Fibroblast of skin of back (primary cell): ENCODE data around the gene ZNF536.

Experiments used
- DNase-seq: peaks from one replicate; pipeline ENCODE4 v3.0.0-alpha.2; 2013

Gene ZNF536

DNA sequence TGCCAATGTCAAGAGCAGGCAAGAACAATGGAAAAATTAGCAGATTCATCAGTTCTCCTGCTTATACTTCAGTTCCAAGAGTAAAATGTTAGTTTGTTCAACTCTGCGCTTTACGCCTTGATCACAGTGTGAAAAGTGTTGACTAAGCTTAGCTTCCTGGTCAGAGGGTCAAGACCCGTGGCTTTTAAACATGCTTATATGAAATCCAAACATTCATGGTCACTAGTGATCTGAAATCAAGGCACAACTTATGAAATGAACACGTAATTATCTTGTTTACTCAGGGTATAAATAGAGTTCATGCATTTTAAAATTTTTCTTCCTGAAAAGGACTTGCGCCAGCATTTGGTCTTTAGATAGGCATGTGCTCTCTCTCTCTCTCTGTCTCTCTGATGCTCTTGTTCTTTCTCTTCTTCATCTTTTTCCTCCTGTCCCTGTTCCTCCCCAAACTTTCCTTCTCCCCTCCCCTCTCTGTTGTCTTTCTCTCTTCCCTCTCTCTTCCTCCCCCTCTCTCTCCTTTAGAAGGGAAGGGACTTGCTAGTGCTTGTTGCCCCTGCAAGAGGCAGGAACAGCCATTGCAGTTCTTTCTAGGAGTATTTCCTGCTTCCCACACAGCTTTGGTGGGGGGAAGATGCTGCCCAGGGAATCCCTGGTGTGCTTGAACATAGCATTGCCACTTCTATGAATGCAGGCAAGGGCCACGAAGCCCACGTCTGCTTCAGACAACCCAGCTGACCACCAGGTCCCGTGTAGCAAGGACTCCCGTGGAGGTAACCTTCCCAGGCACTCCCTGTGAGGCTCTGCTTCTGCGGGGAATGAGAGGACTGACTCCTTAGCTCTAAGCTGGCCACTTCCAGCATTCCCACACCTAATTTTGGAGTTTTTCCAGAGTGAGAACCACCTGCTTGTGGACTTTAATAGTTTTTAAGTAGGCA is 7.1 kb upstream of the ZNF536 start:
- DNase-seq = no peak

DNA sequence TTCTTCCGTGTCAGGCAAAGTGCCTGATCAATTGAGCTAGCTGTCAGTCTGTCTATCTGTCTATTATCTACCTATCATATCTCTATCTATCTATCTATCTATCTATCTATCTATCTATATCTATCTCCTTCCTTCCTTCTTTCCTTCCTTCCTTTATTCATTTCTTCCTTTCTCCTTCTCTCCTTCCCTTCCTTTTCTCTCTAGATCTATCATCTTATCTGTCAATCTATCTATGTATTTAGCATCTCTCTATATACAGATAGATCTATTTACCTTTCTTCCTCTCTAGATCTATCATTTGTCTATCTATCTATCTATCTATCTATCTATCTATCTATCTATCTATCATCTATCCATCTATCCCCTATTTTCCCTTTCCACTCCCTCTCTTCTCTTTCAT is 5.9 kb upstream of the ZNF536 start:
- DNase-seq = no peak

DNA sequence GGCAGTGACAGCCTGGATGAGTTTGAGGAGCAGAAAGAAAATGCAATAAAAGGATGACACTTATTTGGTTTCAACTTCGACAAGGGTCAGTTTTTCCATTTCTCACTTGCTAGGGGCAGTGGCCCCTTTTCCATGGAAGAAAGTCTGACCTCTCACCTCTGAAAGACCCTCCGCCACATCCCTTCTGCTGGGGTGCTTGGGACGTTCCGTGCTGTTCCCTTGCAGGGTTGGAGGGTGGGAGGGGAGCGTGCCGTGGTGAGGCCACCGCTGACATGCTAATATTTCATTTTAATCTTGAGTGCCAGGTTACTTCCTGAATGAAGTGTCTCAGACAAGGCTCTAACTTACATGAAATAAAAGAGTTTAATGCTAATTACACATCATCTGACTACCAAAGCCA is 5.2 kb upstream of the ZNF536 start:
- no peak for DNase-seq

- DNase-seq = no peak
Measured at GRCh38 chr19:30367421-30367820, 4.8 kb upstream of the ZNF536 start.

DNA sequence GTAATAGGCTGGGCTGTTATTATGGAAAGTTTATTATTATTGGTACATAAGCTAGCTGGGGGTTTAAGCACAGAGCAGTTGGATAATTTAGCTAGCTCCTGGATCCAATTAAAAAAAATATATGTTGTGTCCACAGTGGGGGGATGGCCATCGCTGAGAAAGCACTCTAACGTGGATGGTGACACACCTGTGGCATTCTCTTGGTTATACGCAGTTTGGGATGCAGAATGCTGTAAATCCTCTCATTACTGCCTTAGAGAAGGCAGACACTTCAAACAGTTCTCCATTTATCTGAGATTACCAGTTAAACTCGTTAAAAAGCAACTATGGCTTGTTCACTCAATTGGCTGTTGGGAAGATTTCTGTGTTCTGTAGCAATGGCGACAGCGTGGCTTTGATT is 2.4 kb upstream of the ZNF536 start:
- no peak for DNase-seq

DNA sequence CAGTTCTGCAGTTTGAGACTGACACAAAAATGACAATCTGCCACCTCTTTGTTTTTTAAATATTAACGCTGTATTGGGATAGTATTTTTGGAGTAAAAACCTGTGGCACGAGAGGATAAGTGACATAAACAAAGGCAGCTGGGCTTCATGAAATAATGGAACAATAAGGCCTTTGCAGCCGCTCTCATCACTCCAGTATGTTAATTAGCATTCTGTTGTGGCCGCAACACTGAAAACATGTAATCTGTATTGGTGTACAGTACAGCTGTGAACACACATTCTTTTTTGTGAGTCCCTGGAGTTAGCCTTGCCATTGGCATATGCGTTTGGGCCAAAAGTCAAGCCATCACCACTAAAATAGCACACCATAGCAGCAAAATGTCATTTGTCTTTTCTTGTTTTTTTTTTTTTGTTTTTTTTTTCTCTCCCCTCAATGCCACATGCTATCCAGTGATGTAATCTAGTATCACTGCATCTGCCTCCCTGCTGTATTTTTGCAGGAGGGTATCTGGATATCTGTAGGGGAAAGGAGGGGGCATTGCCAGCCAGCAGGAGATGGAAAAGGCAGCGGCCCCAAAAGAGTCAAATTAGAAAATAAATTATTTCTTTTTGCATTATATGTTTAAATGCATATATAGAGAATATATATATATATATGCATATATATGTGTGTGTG is 885 bp upstream of the ZNF536 start:
- DNase-seq = no peak

DNA sequence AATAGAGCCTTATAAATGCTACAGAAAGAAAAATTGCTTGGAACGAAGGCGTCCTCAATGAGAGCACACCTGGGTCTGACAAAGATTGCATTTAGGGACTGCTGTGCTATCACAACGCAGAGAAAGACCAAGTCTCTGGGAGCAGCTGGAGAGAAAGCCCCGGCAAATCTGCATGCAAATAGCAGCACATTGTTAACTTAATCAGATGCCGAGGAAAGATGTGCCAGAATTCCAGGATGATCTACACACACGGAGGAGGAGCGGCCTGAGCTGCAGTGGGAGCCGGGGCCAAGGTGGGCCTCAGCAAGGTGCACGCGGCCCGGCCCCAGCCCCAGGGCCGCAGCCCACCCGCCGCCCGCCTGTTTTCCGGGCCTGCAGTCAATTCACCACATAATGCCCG is 1.4 kb downstream of the ZNF536 start:
- no peak for DNase-seq

DNA sequence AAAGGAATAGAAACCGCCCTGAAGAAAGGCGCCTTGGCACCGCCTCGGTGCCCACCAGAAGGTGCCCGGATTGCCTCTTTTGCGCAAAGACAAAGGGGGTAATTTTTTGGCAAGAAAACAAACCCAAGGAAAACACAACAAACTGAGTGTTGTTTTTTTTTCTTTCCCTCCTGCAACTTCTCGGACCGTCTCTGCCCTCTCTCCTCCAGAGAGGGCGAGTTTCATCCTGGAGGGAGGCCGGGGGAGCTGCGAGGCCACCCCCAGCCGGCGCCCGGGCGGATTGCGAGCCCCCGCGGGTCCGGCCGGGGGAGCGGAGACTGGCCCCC is 2.3 kb downstream of the ZNF536 start:
- no peak for DNase-seq

DNA sequence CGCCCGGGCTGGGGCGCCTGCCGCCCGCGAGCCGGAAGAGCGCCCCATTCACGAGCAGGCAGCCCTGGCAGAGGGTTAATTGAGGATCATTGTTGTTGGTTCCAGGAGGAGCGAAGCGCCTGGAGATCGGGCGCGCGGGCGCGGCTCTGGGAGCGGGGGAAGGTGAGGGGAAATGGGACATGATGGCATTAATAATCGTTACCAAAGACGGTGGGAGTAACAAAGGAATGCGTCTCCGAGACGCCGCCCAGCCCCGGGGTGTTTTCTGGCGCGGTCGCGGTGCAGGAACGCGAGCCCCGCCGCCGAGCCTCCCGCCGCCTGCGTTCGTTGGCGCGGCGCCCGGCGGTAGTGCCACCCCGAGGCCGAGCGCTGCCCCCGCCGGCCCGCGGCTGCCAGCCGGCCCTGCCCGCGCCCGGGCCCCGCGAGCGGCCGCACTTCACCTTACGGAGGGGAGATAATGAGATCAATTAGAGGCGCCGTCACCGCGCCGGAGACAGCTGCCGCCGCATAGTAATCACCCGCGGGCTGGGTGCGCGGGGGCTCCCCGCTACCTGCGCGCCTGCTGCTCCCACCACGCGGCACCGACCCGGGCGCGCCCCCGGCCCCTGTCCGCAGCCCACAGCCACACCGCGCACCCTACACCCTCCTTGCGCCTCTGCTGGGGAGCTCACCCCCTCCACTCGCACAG is 2.8 kb downstream of the ZNF536 start:
- no peak for DNase-seq

DNA sequence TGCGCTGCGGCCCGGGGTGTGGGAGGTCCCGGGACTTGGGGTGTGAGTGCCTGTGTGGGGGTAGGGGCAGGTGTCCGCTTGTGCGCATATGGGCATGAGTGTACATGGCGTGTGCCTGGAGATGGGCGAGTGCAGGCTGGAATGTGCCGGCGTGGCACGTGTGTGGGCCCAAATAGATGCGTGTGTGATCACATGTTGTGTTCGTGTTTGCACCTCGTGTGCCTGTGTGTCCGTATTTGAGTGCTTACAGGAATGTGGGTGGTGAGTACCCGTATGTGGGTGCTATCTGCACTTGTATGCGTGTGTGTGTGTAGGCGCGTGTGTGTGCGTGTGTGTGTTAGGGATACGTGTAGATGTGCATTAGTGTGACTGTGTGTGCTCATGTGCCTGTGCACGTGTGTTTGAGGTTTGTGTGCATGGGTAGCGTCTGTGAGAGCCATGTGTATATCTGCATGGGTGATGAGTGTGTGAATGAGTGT is 3.4 kb downstream of the ZNF536 start:
- no peak for DNase-seq

- DNase-seq = no peak
Measured at GRCh38 chr19:30376272-30376671, 4.1 kb downstream of the ZNF536 start.

DNA sequence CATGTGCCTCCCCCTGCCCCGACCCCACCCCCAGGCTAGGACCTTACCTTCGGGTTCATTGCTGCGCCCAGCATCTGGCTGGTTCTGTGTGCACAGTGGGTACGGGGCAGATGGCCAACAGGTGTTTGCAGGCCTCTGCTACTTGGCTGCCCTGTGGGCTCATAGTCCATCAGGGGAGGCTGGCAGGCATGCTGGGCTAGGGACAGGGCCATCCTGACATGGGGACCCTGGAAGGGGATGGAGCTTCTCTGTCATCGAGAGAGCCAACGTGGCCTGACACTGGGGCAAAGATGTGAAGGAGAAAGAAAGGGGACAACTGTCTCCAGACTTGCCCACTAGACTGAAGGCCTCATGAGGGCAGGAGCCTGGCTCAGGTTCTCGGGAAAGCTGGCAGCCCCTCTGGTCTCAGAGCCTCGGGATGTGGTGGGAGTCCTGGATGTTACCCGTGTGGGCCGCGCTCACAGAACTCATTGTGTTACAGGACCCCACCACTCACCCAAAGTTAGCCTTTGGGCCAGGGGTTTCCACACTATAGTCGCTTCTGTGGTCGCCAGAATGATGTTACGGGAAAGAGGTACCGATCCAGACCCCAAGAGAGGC is 4.7 kb downstream of the ZNF536 start:
- no peak for DNase-seq

- no peak for DNase-seq
Measured at GRCh38 chr19:30378701-30379100, 6.5 kb downstream of the ZNF536 start.

DNA sequence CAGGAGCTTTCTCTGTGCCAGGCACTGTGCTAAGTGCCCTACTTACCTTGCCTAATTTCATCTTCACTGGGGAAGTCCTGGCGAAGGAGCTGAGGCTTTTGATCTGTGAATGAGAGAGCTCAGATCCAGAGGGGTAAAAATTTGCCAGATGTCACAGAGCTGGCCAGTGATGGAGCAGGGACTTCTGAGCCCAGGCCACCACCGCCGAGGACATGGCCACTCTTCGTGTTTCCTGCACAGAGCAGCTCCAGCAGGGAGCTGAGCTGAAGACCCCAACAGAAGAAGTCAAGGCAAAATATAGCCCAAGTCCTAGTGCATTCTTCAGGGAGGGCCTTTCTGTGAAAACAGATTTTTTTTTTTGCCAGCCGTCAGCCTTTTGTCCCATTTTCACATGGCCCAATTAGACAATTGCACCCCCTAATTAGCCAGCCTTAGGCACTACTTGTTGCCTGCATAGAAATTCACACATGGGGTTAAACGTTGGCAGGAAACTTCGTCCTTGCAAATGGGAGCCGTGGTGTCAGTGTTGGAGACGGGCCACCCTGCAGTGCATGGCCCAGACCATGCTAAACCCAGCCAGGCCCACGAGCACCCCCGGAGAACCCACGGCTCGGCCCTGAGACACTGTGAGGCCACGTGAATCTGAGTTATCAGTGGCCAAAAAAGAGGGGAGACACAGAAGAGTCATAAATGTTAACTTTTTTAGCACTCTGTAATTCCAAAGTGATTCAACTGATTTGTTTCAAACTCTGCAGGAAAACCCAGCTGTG is 7.8 kb downstream of the ZNF536 start:
- no peak for DNase-seq

DNA sequence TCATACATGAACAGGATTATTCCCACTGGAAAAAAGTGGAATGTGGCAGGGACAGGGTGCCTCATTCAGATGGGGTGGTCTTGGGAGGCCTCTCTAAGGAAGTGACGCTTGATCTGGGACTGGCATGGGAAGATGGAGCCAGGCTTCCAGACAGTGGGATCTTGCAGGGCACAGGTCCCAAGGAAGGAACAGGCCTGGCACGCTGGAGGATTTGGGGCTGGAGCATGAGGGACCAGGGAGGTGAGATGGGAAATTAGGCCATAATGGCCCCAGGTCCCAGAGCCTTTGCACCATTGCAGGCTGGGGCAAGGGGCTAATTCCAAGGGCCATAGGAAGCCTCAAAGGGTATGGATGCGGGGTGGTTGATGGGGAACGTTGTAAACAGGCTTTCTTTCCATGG is 9.2 kb downstream of the ZNF536 start:
- no peak for DNase-seq

DNA sequence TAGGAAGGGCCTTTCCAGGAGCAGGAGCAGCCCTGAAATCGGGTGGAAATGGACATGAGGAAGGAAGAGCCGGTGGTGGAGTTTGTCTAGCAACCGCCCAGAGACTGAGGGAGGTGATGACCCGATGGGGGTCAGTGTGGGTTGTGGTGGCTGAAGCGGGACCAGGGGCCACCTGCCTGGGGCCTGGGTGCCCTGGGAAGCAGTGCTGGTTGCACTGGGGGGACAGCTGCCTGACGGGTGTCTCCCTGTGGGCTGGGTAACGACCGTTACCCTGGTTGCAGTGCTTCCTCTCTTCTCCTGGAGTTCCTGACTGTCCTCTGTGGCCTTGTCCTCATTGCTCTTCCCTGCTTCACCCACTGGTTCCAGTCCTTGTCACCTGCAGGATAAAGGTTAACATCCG is 13.0 kb downstream of the ZNF536 start:
- DNase-seq = no peak

DNA sequence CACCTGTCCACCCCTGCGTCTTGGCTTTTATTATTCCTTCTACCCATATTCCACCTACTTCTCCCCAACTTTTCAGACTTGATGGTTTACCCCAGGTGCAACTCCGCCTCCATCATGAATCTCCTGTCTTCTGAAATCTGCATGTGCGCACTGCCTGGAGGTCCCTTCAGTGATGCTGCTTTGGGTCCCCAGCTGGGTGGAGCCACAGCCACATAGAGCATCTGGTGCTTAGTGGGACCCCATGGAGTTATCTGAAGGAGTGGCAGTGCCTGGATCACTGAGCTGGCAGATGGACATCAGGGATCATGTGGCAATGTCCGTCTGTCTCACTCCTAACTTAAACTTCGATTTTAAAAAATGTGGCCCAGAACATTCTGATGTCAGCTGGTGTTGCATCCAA is 13.5 kb downstream of the ZNF536 start:
- no peak for DNase-seq

GRCh38 chr19:30386551-30387143 is 14.5 kb downstream of the ZNF536 start:
- no peak for DNase-seq

DNA sequence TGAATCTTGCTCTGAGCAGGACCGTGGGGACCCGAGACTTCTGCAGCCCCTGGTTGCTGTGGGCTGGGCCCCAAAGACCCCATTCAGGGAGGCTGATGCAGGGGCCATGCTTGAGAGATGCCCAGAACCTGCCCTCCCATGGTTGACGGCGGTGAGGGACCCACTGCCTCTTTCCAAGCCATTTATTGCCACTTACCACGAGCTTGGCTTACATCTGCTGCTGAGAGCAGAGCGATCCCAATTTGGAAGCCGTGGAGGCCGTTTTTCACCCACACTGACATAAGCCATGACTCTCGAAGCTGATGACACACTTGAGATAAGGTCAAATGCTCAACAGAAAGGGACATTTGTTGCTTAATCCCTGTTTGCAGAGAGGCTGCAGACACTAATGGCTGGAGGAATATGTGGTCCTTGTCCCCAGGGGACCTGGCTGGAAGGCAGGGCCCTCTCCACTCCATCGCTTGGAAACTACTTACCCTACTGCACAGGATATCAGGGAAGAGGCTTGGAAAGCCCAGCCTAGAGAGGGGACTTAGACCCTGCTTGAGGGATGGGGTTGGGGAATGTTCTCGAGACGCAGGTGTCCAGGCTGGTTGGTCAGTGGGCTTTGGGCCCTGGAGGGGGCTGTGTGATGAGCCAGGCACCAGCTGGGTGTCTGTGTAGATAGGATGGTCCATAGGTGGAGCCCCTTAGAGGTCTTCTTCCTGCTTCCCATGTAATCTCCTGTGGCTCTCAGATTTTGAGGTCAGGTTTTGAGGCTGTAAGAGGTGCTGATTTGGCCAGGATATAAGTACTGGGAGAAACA is 15.3 kb downstream of the ZNF536 start:
- no peak for DNase-seq

DNA sequence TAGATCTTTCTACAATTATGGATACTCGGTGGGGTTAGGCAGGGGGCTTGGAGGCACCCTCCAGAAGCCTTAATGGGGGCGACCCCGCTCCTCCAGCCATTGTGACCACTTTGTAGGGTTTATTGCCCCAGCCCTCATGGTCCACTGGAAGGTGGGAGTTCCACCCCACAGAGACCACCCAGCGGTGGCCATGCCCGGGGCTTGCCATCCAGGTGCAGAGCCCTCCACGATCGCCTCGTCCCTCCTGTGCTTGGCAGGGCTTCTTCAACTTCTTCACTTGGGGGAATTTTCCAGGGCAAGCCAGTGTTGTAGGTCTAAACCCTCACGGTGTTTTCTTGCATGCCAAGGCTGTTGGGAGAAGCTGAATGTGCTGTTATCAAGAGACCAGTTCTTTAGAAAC is 16.1 kb downstream of the ZNF536 start:
- DNase-seq = no peak

DNA sequence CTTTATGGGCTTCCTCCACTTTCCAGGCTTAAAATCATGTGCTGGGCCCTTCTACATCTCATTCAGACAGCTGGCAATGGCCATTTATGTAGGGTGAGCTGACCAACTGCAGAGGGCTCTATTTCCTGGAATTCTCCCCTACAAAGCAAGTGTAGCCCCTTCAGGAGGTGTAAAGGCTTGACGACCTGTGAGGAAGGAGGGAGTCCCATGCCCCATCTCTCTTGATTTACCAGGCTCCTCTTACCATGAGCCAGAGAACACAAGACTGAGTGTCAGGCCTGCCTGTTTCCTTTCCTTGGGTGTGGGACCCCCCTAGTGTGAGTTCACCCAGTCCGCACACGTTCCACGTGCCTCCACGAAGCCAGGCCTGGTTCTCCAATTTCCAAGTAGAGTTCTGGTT is 16.6 kb downstream of the ZNF536 start:
- no peak for DNase-seq
